Esophagus (tissue), 2 donors: ENCODE measurements around the gene ZFAND3. TPM values are rescaled to one million over a fixed set of nuclear protein-coding genes. Genes with fewer than 3 reads are reported as not detected.
A peak's percentile ranks its signal among the peaks of the same experiment; 100 is the strongest.

Experiments
- H3K27ac ChIP-seq, 2 donors: one replicate each; pipeline ENCODE4 v1.5.1; 2013; ENCODE audit warnings: low read depth in 2 of 2, mild to moderate bottlenecking in 2 of 2, inconsistent platforms in 1 of 2, low read length in 1 of 2, moderate library complexity in 1 of 2
- H3K27me3 ChIP-seq, 2 donors: one replicate each; pipeline ENCODE4 v1.6.1; 2013; ENCODE audit warnings: low read length in 2 of 2, control low read depth in 1 of 2, mild to moderate bottlenecking in 1 of 2; ENCODE audit not compliant: insufficient read depth in 2 of 2, control insufficient read depth in 1 of 2
- H3K36me3 ChIP-seq, 2 donors: one replicate each; pipeline ENCODE4 v1.6.1; 2013; ENCODE audit warnings: low read length in 1 of 2; ENCODE audit not compliant: control insufficient read depth in 2 of 2, insufficient read depth in 2 of 2
- H3K4me1 ChIP-seq, 2 donors: one replicate each; pipeline ENCODE4 v1.6.1; 2013; ENCODE audit warnings: low read length in 1 of 2; ENCODE audit not compliant: control insufficient read depth in 2 of 2, insufficient read depth in 2 of 2
- H3K4me3 ChIP-seq, 2 donors: one replicate each; pipeline ENCODE4 v1.5.1; 2013; ENCODE audit warnings: low read length in 2 of 2, mild to moderate bottlenecking in 2 of 2, low read depth in 1 of 2, moderate library complexity in 1 of 2
- H3K9me3 ChIP-seq, 2 donors: one replicate each; pipeline ENCODE4 v1.6.1; 2013; ENCODE audit warnings: mild to moderate bottlenecking in 2 of 2, low read depth in 1 of 2, low read length in 1 of 2, moderate library complexity in 1 of 2; ENCODE audit not compliant: control insufficient read depth in 2 of 2, insufficient read depth in 1 of 2
- WGBS, 2 donors: extraction: QIAGEN DNeasy Blood & Tissue Kit; methylation state at CpG; one replicate each; pipeline ENCODE4 v1.1.7; 2013; 5-methylcytosine and 5-hydroxymethylcytosine counted together
- polyA plus RNA-seq, 2 donors: library from polyadenylated mRNA; stranded (reverse); fragments of 200-250 nt; gene quantifications; one replicate each; pipeline ENCODE4 v1.2.3, GENCODE V29; 2013
- donor health status: healthy with polysubstance abuse.
- donor health status: Bipolar disorder and iron deficiency.

The ZFAND3 gene
- polyA plus RNA-seq, 2 donors: 20.6 to 21.9 TPM

GRCh38 chr6:37860226-37860839 lies 40.8 kb downstream of the ZFAND3 start:
- WGBS, 2 donors: 52 to 63% methylated on average over 1 of the region's 1 CpG

GRCh38 chr6:37861452-37861851 lies 41.9 kb downstream of the ZFAND3 start:
- no peaks in the 10 kb centered on the region for H3K27me3 ChIP-seq
- no peak overlapping the region for H3K4me3 ChIP-seq
- H3K9me3 ChIP-seq: no peaks in the 10 kb centered on the region
- H3K36me3 ChIP-seq: no peaks in the 10 kb centered on the region
- WGBS, 2 donors: 80 to 82% methylated on average over 2 of the region's 2 CpGs
- H3K4me1 ChIP-seq: peaks cover 0 to 3% of the 10 kb centered on the region in 2 donors
- H3K27ac ChIP-seq: no peak overlapping the region

More at GRCh38 chr6:37860226-37860839, 40.8 kb downstream of the ZFAND3 start:
- Histone ChIP-seq H3K4me3 (no peak overlapping the region), H3K27ac (no peak overlapping the region), H3K4me1 (peaks cover 0 to 3% of the 10 kb centered on the region in 2 donors), H3K27me3 (no peaks in the 10 kb centered on the region), H3K9me3 (no peaks in the 10 kb centered on the region), H3K36me3 (no peaks in the 10 kb centered on the region)

GRCh38 chr6:37862430-37862829 lies 42.9 kb downstream of the ZFAND3 start:
- no peak overlapping the region for H3K4me3 ChIP-seq
- H3K4me1 ChIP-seq: peaks cover 0 to 3% of the 10 kb centered on the region in 2 donors
- no peaks in the 10 kb centered on the region for H3K27me3 ChIP-seq
- WGBS, 2 donors: 81 to 90% methylated on average over 4 of the region's 4 CpGs
- no peaks in the 10 kb centered on the region for H3K9me3 ChIP-seq
- H3K36me3 ChIP-seq: no peaks in the 10 kb centered on the region
- no peak overlapping the region for H3K27ac ChIP-seq

- Histone ChIP-seq H3K4me1 (peaks cover 0 to 3% of the 10 kb centered on the region in 2 donors), H3K27ac (no peak overlapping the region), H3K27me3 (no peaks in the 10 kb centered on the region), H3K36me3 (no peaks in the 10 kb centered on the region), H3K4me3 (no peak overlapping the region), H3K9me3 (no peaks in the 10 kb centered on the region)
- WGBS, 2 donors: 60 to 73% methylated on average over 2 of the region's 2 CpGs
Measured at GRCh38 chr6:37862992-37863391, 43.5 kb downstream of the ZFAND3 start.

- Histone ChIP-seq H3K4me3 (no peak overlapping the region), H3K36me3 (no peaks in the 10 kb centered on the region), H3K27me3 (no peaks in the 10 kb centered on the region), H3K27ac (no peak overlapping the region), H3K9me3 (no peaks in the 10 kb centered on the region), H3K4me1 (peaks cover 2 to 3% of the 10 kb centered on the region in 2 donors)
Measured at GRCh38 chr6:37864250-37864649, 44.7 kb downstream of the ZFAND3 start.

- no peaks in the 10 kb centered on the region for H3K9me3 ChIP-seq
- no peak overlapping the region for H3K4me3 ChIP-seq
- H3K4me1 ChIP-seq: peaks cover 2 to 3% of the 10 kb centered on the region in 2 donors
- no peaks in the 10 kb centered on the region for H3K36me3 ChIP-seq
- 90 to 91% methylated on average over 5 of the region's 5 CpGs for WGBS, 2 donors
- H3K27me3 ChIP-seq: no peaks in the 10 kb centered on the region
- no peak overlapping the region for H3K27ac ChIP-seq
Measured at GRCh38 chr6:37865504-37865903, 46.0 kb downstream of the ZFAND3 start.

- no peaks in the 10 kb centered on the region for H3K36me3 ChIP-seq
- peaks cover 2 to 3% of the 10 kb centered on the region in 2 donors for H3K4me1 ChIP-seq
- no peak overlapping the region for H3K27ac ChIP-seq
- H3K27me3 ChIP-seq: no peaks in the 10 kb centered on the region
- no peaks in the 10 kb centered on the region for H3K9me3 ChIP-seq
- no peak overlapping the region for H3K4me3 ChIP-seq
- 77 to 79% methylated on average over 6 of the region's 6 CpGs for WGBS, 2 donors
Measured at GRCh38 chr6:37866590-37867507, 47.3 kb downstream of the ZFAND3 start.

GRCh38 chr6:37867756-37868446 lies 48.4 kb downstream of the ZFAND3 start:
- Histone ChIP-seq H3K9me3 (no peaks in the 10 kb centered on the region), H3K27me3 (no peaks in the 10 kb centered on the region), H3K36me3 (no peaks in the 10 kb centered on the region), H3K4me1 (peaks cover 0 to 2% of the 10 kb centered on the region in 2 donors), H3K27ac (peak overlapping the region in 1 of 2 donors; percentile 40), H3K4me3 (no peak overlapping the region)
- 58 to 68% methylated on average over 1 of the region's 1 CpG for WGBS, 2 donors

GRCh38 chr6:37868447-37868825 lies 48.9 kb downstream of the ZFAND3 start:
- peaks cover 0 to 2% of the 10 kb centered on the region in 2 donors for H3K4me1 ChIP-seq
- peak overlapping the region in 1 of 2 donors; percentile 40 for H3K27ac ChIP-seq

More at GRCh38 chr6:37868447-37868825, 48.9 kb downstream of the ZFAND3 start:
- no peak overlapping the region for H3K4me3 ChIP-seq
- H3K27me3 ChIP-seq: no peaks in the 10 kb centered on the region
- H3K36me3 ChIP-seq: no peaks in the 10 kb centered on the region
- 61 to 63% methylated on average over 4 of the region's 4 CpGs for WGBS, 2 donors
- H3K9me3 ChIP-seq: no peaks in the 10 kb centered on the region
